ENCODE measurements around the gene DLK1.

DNA sequence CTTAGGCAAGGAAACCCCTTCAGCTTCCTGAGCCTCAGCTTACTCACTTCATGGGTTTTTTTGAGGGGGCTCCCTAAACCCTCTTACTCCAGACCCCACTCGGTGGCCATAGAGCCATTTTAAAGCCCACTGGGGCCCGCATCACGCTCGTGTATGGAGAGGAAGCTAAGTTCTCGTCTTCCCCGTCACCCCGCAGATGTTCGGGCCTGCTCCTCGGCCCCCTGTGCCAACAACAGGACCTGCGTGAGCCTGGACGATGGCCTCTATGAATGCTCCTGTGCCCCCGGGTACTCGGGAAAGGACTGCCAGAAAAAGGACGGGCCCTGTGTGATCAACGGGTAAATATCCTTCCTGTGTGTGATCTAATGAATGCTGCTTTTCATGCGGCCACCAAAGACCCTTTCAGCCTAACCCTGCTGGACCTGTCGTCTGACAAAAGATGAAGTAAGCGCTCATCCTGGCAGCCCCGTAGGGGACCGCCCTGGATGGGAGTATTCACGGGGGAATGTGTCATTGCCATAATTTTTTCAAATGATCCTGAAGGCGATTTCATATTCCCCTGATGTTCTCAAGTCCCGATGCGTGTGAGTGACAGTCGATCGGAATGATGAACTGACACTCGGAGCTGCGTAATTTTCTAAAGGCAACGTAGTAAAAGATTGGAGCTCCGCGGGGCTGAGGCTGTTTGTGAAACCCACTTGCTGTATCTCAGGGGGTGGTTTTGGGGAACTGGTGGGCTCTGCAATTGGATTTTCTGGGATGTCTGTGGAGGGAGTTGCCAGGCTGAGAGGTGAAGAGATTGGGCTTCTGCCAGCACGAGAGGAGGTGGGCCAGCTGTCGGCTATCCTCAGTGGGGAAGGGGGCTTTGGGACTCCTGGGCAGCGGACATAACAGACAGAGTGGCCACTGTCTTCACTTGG, 5.4 kb downstream of the DLK1 start:
- TF ChIP-seq POLR2A (IDR thresholded peaks at IDR 0.05; ENCODE audit: low read length) = no peak
- no peak for TF ChIP-seq GATA1 (IDR thresholded peaks at IDR 0.05; ENCODE audit: low read depth, low read length)
